ENCODE measurements around the gene ARFGAP1.
"Not testable (repeated sequence)": the region's sequence is repeated elsewhere in the genome, so short reads cannot be mapped to it uniquely, and the experiment has no call there.

ARFGAP1 gene

GRCh38 chr20:63335060-63335459 is 62.4 kb downstream of the ARFGAP1 start:
- H3K27me3 Mint-ChIP-seq = peaks cover 53% of the 10 kb centered on the region
- H3K36me3 Mint-ChIP-seq (ENCODE audit: low read depth); H3K4me3 Mint-ChIP-seq; H3K27ac Mint-ChIP-seq; H3K4me1 Mint-ChIP-seq (ENCODE audit: low read depth): not testable (repeated sequence)
- H3K9me3 Mint-ChIP-seq = peaks cover 24% of the 10 kb centered on the region

GRCh38 chr20:63335711-63336110 is 63.1 kb downstream of the ARFGAP1 start:
- H3K36me3 Mint-ChIP-seq (ENCODE audit: low read depth) = peaks cover 6% of the 10 kb centered on the region
- H3K4me3 Mint-ChIP-seq = no peak overlapping the region
- no peaks in the 10 kb centered on the region for H3K4me1 Mint-ChIP-seq (ENCODE audit: low read depth)
- peaks cover 54% of the 10 kb centered on the region for H3K27me3 Mint-ChIP-seq
- peaks cover 27% of the 10 kb centered on the region for H3K9me3 Mint-ChIP-seq
- no peak overlapping the region for H3K27ac Mint-ChIP-seq

- Mint-ChIP-seq H3K4me1 (ENCODE audit: low read depth) (no peaks in the 10 kb centered on the region), H3K4me3 (no peak overlapping the region), H3K27me3 (peaks cover 59% of the 10 kb centered on the region), H3K36me3 (ENCODE audit: low read depth) (peaks cover 6% of the 10 kb centered on the region), H3K27ac (no peak overlapping the region), H3K9me3 (peaks cover 27% of the 10 kb centered on the region)
Observed at GRCh38 chr20:63336232-63336752, 63.7 kb downstream of the ARFGAP1 start.

- H3K27me3 Mint-ChIP-seq = peaks cover 59% of the 10 kb centered on the region
- H3K9me3 Mint-ChIP-seq = peaks cover 20% of the 10 kb centered on the region
- no peak overlapping the region for H3K4me3 Mint-ChIP-seq
- no peaks in the 10 kb centered on the region for H3K36me3 Mint-ChIP-seq (ENCODE audit: low read depth)
- H3K27ac Mint-ChIP-seq = no peak overlapping the region
- no peaks in the 10 kb centered on the region for H3K4me1 Mint-ChIP-seq (ENCODE audit: low read depth)
Observed at GRCh38 chr20:63337786-63338420, 65.3 kb downstream of the ARFGAP1 start.
